Measurements from ENCODE around the gene ZNF143. TPM values are rescaled to one million over a fixed set of nuclear protein-coding genes. Genes with fewer than 3 reads are reported as not detected.

The ZNF143 gene
- total RNA-seq, 1 experiment from 2014 or later, result 27.2 TPM

DNA sequence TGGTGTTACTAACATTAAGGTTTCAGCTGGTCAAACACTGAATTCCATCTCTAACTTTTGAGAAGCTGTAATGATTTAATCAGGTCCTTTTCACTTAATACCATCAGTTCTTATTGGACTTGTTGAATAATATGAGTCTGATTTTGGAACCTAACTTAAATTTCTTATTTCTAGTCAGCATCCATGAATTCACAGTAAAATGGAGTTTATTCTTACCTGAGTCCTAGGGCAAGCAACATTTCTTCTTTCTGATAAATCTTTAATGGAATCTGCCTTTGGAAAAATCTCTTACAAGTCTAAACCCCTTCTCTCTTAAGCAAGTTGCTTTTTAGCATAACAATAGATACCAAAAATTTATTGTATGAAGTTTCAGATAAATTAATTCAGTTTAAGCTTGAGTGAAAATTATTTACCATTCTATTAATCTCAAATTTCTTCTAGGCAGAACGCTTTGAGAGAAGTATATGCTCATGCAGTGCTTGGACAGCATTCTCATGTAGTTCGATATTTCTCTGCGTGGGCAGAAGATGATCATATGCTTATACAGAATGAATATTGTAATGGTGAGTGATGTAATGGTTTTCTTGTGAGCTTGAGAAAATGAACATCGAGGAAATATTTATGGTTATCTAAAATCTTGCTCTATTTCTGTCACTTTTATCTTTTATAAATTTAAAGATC is 116.0 kb downstream of the ZNF143 start:
- DNase-seq, result no peak
- no peak for TF ChIP-seq CTCF (IDR thresholded peaks at IDR 0.05; ENCODE audit: insufficient read depth in 1 of 2, low read depth in 1 of 2, low read length in 1 of 2, severe bottlenecking in 1 of 2, unreplicated experiment in 1 of 2)
- Histone ChIP-seq H3K4me1 (peaks cover 14% of the 10 kb centered on the region), H3K27me3 (replicated peaks; ENCODE audit: control insufficient read depth, insufficient read depth, low read length) (no peaks in the 10 kb centered on the region), H3K36me3 (ENCODE audit: control insufficient read depth, insufficient read depth, low read length) (peaks cover 5% of the 10 kb centered on the region; the same call in 1 of the 2 replicates), H3K4me3 (ENCODE audit: low read depth, low read length) (no peak overlapping the region; the same call in 1 of the 2 replicates), H3K9me3 (no peaks in the 10 kb centered on the region)
- H3K4me3 Mint-ChIP-seq (ENCODE audit: unreplicated experiment), result peak overlapping the region; percentile 94
- POLR2A ChIA-PET, result interaction anchor here (0.7 to 1.8 kb wide), 3 partner anchors 11 to 517 kb away, joined by 3 to 6 read pairs (median 4); partner anchors contain the start of gene ZNF143
- H3K27ac Mint-ChIP-seq (ENCODE audit: unreplicated experiment), result no peak overlapping the region
- intact Hi-C loops (cut with micrococcal nuclease; ENCODE audit: unreplicated experiment), result no loop called here
- peaks cover 21% of the 10 kb centered on the region for H3K4me1 Mint-ChIP-seq (ENCODE audit: low read depth, unreplicated experiment)
- BruUV-seq (replicated peaks), result no TSS peak
- no peaks in the 10 kb centered on the region for H3K27me3 Mint-ChIP-seq (ENCODE audit: insufficient read depth, unreplicated experiment)
- CTCF ChIA-PET, result interaction anchor here (0.6 to 1.3 kb wide), 2 partner anchors 36 to 318 kb away, joined by 3 to 5 read pairs; no protein-coding TSS in a partner anchor
- H3K36me3 Mint-ChIP-seq (ENCODE audit: insufficient read depth, unreplicated experiment), result peaks cover 88% of the 10 kb centered on the region
- H3K9me3 Mint-ChIP-seq (ENCODE audit: unreplicated experiment), result no peaks in the 10 kb centered on the region

GRCh38 chr11:9577556-9577955 is 116.7 kb downstream of the ZNF143 start:
- Histone ChIP-seq H3K36me3 (ENCODE audit: control insufficient read depth, insufficient read depth, low read length) (peaks cover 5% of the 10 kb centered on the region; the same call in 1 of the 2 replicates), H3K9me3 (no peaks in the 10 kb centered on the region), H3K4me1 (peaks cover 12% of the 10 kb centered on the region), H3K27me3 (replicated peaks; ENCODE audit: control insufficient read depth, insufficient read depth, low read length) (no peaks in the 10 kb centered on the region), H3K4me3 (ENCODE audit: low read depth, low read length) (no peak overlapping the region)
- no peak for TF ChIP-seq CTCF (IDR thresholded peaks at IDR 0.05; ENCODE audit: insufficient read depth in 1 of 2, low read depth in 1 of 2, low read length in 1 of 2, severe bottlenecking in 1 of 2, unreplicated experiment in 1 of 2)
- H3K9me3 Mint-ChIP-seq (ENCODE audit: unreplicated experiment), result no peaks in the 10 kb centered on the region
- H3K4me1 Mint-ChIP-seq (ENCODE audit: low read depth, unreplicated experiment), result peaks cover 21% of the 10 kb centered on the region
- H3K36me3 Mint-ChIP-seq (ENCODE audit: insufficient read depth, unreplicated experiment), result peaks cover 95% of the 10 kb centered on the region
- no peak for DNase-seq
- BruUV-seq (replicated peaks), result no TSS peak
- intact Hi-C loops (cut with micrococcal nuclease; ENCODE audit: unreplicated experiment), result no loop called here
- CTCF ChIA-PET, result interaction anchor here (1.3 kb wide), 1 partner anchor 35 kb away, joined by 5 read pairs; no protein-coding TSS in a partner anchor
- H3K27ac Mint-ChIP-seq (ENCODE audit: unreplicated experiment), result no peak overlapping the region
- H3K4me3 Mint-ChIP-seq (ENCODE audit: unreplicated experiment), result peak overlapping the region; percentile 94
- POLR2A ChIA-PET, result no interaction called here
- H3K27me3 Mint-ChIP-seq (ENCODE audit: insufficient read depth, unreplicated experiment), result no peaks in the 10 kb centered on the region

Other genes with a start within 250 kb of the ZNF143 start
- 54.3 and 58.0 TPM in 2 replicates for gene DENND5A, start 195.7 kb upstream of the ZNF143 start, total RNA-seq (2022)
- gene TMEM41B, start 146.4 kb upstream of the ZNF143 start, total RNA-seq (2022), result 103 and 110 TPM in 2 replicates
- gene IPO7, start 76.4 kb upstream of the ZNF143 start, total RNA-seq (2022), result 196 and 199 TPM in 2 replicates
- 108 and 116 TPM in 2 replicates for gene WEE1, start 112.7 kb downstream of the ZNF143 start, total RNA-seq (2022)
- 37.0 and 42.4 TPM in 2 replicates for gene SWAP70, start 203.1 kb downstream of the ZNF143 start, total RNA-seq (2022)